ENCODE measurements around the gene CLTRN.
"Not testable (repeated sequence)": the region's sequence is repeated elsewhere in the genome, so short reads cannot be mapped to it uniquely, and the experiment has no call there.

The CLTRN gene

GRCh38 chrX:15647510-15647909 lies 17.1 kb downstream of the CLTRN start:
- DNase-seq (ENCODE audit: low read depth) = not testable (repeated sequence)

- DNase-seq (ENCODE audit: low read depth) = no peak
Measured at GRCh38 chrX:15646543-15646942, 18.1 kb downstream of the CLTRN start.

GRCh38 chrX:15646031-15646430 lies 18.6 kb downstream of the CLTRN start:
- DNase-seq (ENCODE audit: low read depth) = no peak

GRCh38 chrX:15645266-15645665 lies 19.3 kb downstream of the CLTRN start:
- DNase-seq (ENCODE audit: low read depth) = no peak

- no peak for DNase-seq (ENCODE audit: low read depth)
Measured at GRCh38 chrX:15644560-15644872, 20.1 kb downstream of the CLTRN start.

DNA sequence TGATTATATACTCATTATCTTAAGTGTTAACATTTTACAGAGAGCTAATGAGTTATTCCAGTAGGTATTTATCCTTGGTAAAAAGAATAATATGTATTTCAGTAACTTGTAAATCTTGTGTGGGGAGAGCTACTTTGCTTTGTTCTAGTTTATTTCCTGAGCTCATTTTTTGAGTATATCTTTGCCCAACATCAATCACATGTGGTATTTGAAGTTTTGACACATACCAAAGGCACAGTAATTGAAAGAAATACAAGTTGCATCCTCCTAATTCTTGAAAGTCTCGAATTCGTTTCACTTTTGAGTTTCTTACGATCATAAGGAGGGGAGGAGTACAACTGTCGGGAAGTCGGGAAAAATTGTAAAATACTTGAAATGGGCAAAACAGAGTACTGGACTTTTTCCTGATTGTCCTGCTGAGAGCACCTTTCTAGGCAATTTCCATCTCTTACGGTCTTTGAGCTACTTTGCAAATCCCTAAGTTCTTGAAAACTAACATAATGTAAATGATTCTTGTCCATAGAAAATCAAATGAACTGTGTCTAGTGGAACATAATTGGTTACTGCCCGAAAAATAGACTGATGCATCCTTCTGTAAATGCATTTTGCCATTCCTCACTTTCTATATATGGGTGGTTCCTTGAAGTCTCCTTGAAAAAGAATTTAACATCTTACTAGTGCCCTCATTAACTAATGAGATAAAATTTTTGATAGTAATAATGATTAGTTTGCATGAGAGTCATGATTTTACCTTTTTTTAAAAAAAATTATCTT lies 20.6 kb downstream of the CLTRN start:
- DNase-seq (ENCODE audit: low read depth) = no peak

GRCh38 chrX:15631637-15632036 lies 33.0 kb downstream of the CLTRN start:
- DNase-seq (ENCODE audit: low read depth) = no peak

- DNase-seq (ENCODE audit: low read depth) = no peak
Measured at GRCh38 chrX:15623054-15623453, 41.6 kb downstream of the CLTRN start.

- no peak for DNase-seq (ENCODE audit: low read depth)
Measured at GRCh38 chrX:15619053-15619755, 45.4 kb downstream of the CLTRN start.

GRCh38 chrX:15617111-15617510 lies 47.5 kb downstream of the CLTRN start:
- no peak for DNase-seq (ENCODE audit: low read depth)

- DNase-seq (ENCODE audit: low read depth) = no peak
Measured at GRCh38 chrX:15616531-15616930, 48.1 kb downstream of the CLTRN start.

DNA sequence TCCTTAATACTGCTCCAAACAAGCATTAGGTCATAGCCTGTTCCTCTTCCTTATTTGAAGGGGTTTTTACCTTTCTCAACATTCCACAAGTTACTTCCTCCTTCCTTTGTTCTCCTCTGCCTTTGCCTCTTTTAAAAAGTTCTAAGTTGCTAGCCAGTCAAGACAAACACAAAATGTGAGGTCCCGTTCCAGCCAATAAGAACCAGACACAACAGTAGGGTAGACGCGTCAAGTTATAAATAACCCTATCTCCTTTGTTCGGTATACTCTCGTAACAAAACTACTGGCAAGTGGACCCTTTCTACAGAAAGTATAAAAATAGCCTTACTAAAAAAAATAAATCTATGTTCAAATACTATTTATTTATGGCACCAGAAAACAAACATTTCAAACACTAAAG lies 57.5 kb downstream of the CLTRN start:
- DNase-seq (ENCODE audit: low read depth) = no peak

- DNase-seq (ENCODE audit: low read depth) = no peak
Measured at GRCh38 chrX:15606136-15606535, 58.5 kb downstream of the CLTRN start.

GRCh38 chrX:15605226-15605625 lies 59.4 kb downstream of the CLTRN start:
- no peak for DNase-seq (ENCODE audit: low read depth)

- no peak for DNase-seq (ENCODE audit: low read depth)
Measured at GRCh38 chrX:15602761-15603160, 61.8 kb downstream of the CLTRN start.

GRCh38 chrX:15601932-15602331 lies 62.7 kb downstream of the CLTRN start:
- no peak for DNase-seq (ENCODE audit: low read depth)

DNA sequence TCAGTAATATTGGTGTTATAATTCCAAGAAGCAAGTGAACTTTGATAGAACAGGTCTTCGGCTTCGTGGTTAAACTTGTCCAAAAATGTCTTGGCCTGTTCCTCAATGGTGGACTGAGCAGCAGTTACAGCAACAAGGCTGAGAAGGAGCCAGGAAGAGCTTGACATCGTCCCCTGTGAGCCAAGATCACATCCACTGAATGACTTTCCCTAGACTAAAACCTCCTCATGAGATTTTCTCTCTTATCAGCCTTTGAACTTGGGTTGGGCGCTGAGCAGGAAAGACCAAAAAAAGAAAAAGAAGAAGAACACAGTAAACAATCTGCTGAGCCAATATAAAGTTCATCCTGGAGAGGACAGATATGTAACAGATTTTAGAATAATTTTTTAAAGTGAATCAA lies 63.9 kb downstream of the CLTRN start, which contains the start of gene ACE2:
Gene ACE2 (minus strand): TSS at position 216 of the 400 bp plus-strand sequence. CDS start 49 bp downstream, at position 167.
- DNase-seq (ENCODE audit: low read depth) = no peak

DNA sequence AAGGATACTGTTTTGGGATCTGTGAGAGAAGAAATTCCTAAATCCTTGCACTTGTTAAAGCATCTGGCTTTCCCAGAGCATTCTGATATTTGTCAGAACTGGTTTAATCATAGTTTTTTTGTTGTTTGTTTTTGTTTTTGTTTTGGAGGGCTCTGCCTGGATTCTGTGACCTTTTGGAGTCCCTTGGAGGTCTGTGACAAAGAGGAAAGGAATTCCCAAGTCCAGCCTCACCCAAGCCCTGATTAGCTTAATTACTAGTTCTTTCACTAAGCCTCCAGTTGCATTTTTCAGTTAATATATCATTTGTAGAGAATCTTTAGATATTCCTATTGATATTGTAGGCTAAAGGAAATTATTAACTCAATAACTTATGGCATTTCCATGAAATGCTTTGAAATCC lies 64.6 kb downstream of the CLTRN start:
- no peak for DNase-seq (ENCODE audit: low read depth)

DNA sequence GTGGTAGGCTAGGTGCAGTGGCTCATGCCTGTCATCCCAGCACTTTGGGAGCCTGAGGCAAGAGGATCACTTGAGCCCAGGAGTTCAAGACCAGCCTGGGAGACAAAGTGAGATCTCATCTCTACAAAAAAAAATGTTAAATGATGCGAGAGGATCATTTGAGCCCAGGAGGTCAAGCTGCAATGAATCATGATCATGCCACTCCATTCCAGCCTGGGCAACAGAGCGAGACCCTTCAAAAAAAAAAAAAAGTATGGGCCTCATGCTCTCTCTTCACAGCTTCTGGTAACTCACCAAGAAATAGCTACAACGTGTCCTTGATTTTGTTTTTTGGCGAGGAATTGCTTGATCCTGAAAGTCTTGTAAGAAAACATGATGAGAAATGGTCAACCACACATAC lies 65.1 kb downstream of the CLTRN start:
- no peak for DNase-seq (ENCODE audit: low read depth)

GRCh38 chrX:15598026-15598425 lies 66.6 kb downstream of the CLTRN start:
- no peak for DNase-seq (ENCODE audit: low read depth)

- DNase-seq (ENCODE audit: low read depth) = no peak
Measured at GRCh38 chrX:15594371-15594770, 70.2 kb downstream of the CLTRN start.

DNA sequence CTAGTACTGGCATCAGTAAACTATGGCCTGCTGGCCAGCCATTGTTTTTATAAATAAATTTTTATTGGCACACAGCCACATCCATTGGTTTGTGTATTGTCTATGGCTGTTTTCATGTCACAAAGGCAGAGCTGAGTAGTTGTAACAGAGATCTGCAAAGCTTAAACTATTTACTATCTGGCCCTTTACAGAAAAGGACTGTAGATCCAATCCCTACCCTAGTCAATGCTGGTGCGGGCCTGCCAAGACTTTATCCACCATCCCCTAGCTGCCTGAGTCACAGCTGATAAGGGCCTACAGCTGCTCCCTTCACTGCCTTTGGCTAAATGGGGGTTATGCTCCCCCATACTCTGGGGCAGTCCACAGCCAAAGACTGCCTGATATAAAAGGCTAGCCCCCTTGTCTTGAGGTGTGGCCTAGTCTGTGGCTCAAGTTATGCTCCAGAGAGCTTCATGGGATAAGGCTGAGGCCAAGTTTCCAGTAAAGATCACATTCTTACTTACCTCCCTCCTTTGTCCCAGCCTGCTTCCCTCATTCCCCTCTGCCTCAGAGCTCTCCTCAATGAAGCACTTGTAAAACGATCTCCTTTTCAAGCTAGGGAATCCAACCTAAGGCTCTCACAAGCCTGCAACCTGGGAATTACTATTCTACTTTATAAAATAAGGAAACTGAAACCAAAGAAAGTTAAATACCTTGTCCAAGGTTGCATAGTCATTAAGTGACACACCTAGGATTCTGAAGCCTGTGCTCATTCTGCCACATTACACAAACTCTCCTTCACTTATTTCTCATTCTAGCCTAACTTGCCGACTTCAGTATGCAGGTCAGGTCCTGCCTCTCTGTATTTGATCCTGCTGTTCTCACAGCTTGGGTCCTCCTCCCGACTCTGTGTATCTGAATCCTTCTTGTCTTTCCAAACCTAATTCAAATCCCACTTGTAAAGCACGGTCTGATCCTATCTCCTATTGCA lies 84.5 kb downstream of the CLTRN start:
- no peak for DNase-seq (ENCODE audit: low read depth)

All from GM04503 (cell line).